Retinal pigment epithelial cell (primary cell): ENCODE data around the gene MAGEB5.

ENCODE experiments used
- DNase-seq: peaks from one replicate; pipeline ENCODE4 v3.0.0-alpha.2; 2010; ENCODE audit warnings: low read depth
- H3K4me3 ChIP-seq: 2 replicates; pipeline ENCODE4 v1.5.1; 2011; ENCODE audit warnings: mild to moderate bottlenecking, low read length, control low read depth, moderate library complexity
- CTCF ChIP-seq: conservative IDR thresholded peaks from 2 replicates; pipeline ENCODE4 v1.5.1; 2011; ENCODE audit warnings: low read depth, low read length, control low read depth, inconsistent platforms

The MAGEB5 gene

GRCh38 chrX:26253526-26253925 is 37.6 kb downstream of the MAGEB5 start:
- DNase-seq, result no peak
- no peak for TF ChIP-seq CTCF

GRCh38 chrX:26254436-26254835 is 38.5 kb downstream of the MAGEB5 start:
- TF ChIP-seq CTCF, result no peak
- H3K4me3 ChIP-seq, result no peak overlapping the region
- DNase-seq, result no peak

More at GRCh38 chrX:26253526-26253925, 37.6 kb downstream of the MAGEB5 start:
- no peak overlapping the region for H3K4me3 ChIP-seq

- DNase-seq, result no peak
- H3K4me3 ChIP-seq, result no peak overlapping the region
- no peak for TF ChIP-seq CTCF
Measured at GRCh38 chrX:26262121-26262523, 46.2 kb downstream of the MAGEB5 start.
